Glutamatergic neuron (in vitro differentiated cells): Measurements from ENCODE around the gene MMP20. TPM values are rescaled to one million over a fixed set of nuclear protein-coding genes. Genes with fewer than 3 reads are reported as not detected.

Experiments
- DNase-seq: peaks from one replicate; pipeline ENCODE4 v3.0.0; 2022
- H3K27ac Mint-ChIP-seq: one replicate; pipeline ENCODE4 v1.8.0; 2020; ENCODE audit warnings: mild to moderate bottlenecking, mixed read lengths, inconsistent platforms; ENCODE audit not compliant: unreplicated experiment
- H3K27me3 Mint-ChIP-seq: one replicate; pipeline ENCODE4 v1.8.0; 2020; ENCODE audit warnings: mild to moderate bottlenecking, moderate library complexity, mixed read lengths, inconsistent platforms; ENCODE audit not compliant: unreplicated experiment
- H3K36me3 Mint-ChIP-seq: one replicate; pipeline ENCODE4 v1.8.0; 2020; ENCODE audit warnings: mild to moderate bottlenecking, mixed read lengths, inconsistent platforms; ENCODE audit not compliant: unreplicated experiment
- H3K4me1 Mint-ChIP-seq: one replicate; pipeline ENCODE4 v1.8.0; 2020; ENCODE audit warnings: mild to moderate bottlenecking, low read depth, mixed read lengths, inconsistent platforms; ENCODE audit not compliant: unreplicated experiment
- H3K4me3 Mint-ChIP-seq: one replicate; pipeline ENCODE4 v1.8.0; 2020; ENCODE audit warnings: mild to moderate bottlenecking, mixed read lengths, inconsistent platforms; ENCODE audit not compliant: unreplicated experiment
- H3K9me3 Mint-ChIP-seq: one replicate; pipeline ENCODE4 v1.8.0; 2020; ENCODE audit warnings: mild to moderate bottlenecking, moderate library complexity, mixed read lengths, inconsistent platforms; ENCODE audit not compliant: unreplicated experiment
- CTCF ChIP-seq: fragments of 200-600 bp; sonication (generic); IDR thresholded peaks from one replicate; pipeline ENCODE4 v1.5.0; 2021; ENCODE audit not compliant: partially characterized antibody, unreplicated experiment
- total RNA-seq: library from RNA; stranded (reverse); fragmentation: NEBNext Ultra II Directional; extraction: Animal tissue kit (Norgen Biotek cat#: 25700); gene quantifications from one replicate; pipeline ENCODE4 v1.2.1, GENCODE V29; 2021; ENCODE audit not compliant: unreplicated experiment

Gene MMP20
- total RNA-seq, 1 donor from 2014 or later, result not detected

GRCh38 chr11:102539567-102539966 lies 85.6 kb downstream of the MMP20 start:
- DNase-seq, result no peak
- Mint-ChIP-seq H3K27me3 (peaks cover 2% of the 10 kb centered on the region), H3K4me3 (no peak overlapping the region), H3K27ac (no peak overlapping the region), H3K36me3 (no peaks in the 10 kb centered on the region), H3K4me1 (no peaks in the 10 kb centered on the region), H3K9me3 (no peaks in the 10 kb centered on the region)
- TF ChIP-seq CTCF, result no peak

- Mint-ChIP-seq H3K4me1 (no peaks in the 10 kb centered on the region), H3K9me3 (no peaks in the 10 kb centered on the region)
Observed at GRCh38 chr11:102538932-102539331, 86.2 kb downstream of the MMP20 start.

GRCh38 chr11:102534261-102534872 lies 90.8 kb downstream of the MMP20 start:
- DNase-seq, result no peak
- peaks cover 2% of the 10 kb centered on the region for H3K27me3 Mint-ChIP-seq
- TF ChIP-seq CTCF, result no peak
- no peaks in the 10 kb centered on the region for H3K4me1 Mint-ChIP-seq
- no peaks in the 10 kb centered on the region for H3K36me3 Mint-ChIP-seq
- no peak overlapping the region for H3K27ac Mint-ChIP-seq
- H3K9me3 Mint-ChIP-seq, result no peaks in the 10 kb centered on the region
- H3K4me3 Mint-ChIP-seq, result no peak overlapping the region

More at GRCh38 chr11:102538932-102539331, 86.2 kb downstream of the MMP20 start:
- Mint-ChIP-seq H3K4me3 (no peak overlapping the region), H3K36me3 (no peaks in the 10 kb centered on the region), H3K27ac (no peak overlapping the region), H3K27me3 (peaks cover 2% of the 10 kb centered on the region)
- no peak for DNase-seq
- no peak for TF ChIP-seq CTCF

GRCh38 chr11:102530558-102530957 lies 94.6 kb downstream of the MMP20 start, which contains the start of gene MMP7:
TSS of gene MMP7 (minus strand) at chr11:102530747. CDS start at chr11:102530700, 47 bp downstream.
- no peak for TF ChIP-seq CTCF
- no peaks in the 10 kb centered on the region for H3K4me1 Mint-ChIP-seq
- no peaks in the 10 kb centered on the region for H3K9me3 Mint-ChIP-seq
- H3K4me3 Mint-ChIP-seq, result no peak within 1 kb of the TSS
- no peak within 1 kb of the TSS for H3K27ac Mint-ChIP-seq
- DNase-seq, result no peak
- H3K36me3 Mint-ChIP-seq, result no peaks in the 10 kb centered on the region
- no peaks in the 10 kb centered on the region for H3K27me3 Mint-ChIP-seq

- Mint-ChIP-seq H3K27ac (no peak overlapping the region), H3K4me3 (no peak overlapping the region)
Observed at GRCh38 chr11:102528618-102529017, 96.5 kb downstream of the MMP20 start.

More at GRCh38 chr11:102528618-102529017, 96.5 kb downstream of the MMP20 start:
- no peak for TF ChIP-seq CTCF
- no peaks in the 10 kb centered on the region for H3K27me3 Mint-ChIP-seq
- DNase-seq, result no peak
- H3K36me3 Mint-ChIP-seq, result no peaks in the 10 kb centered on the region
- H3K4me1 Mint-ChIP-seq, result no peaks in the 10 kb centered on the region
- H3K9me3 Mint-ChIP-seq, result no peaks in the 10 kb centered on the region
